ENCODE data around the gene DSCAM.

DNA sequence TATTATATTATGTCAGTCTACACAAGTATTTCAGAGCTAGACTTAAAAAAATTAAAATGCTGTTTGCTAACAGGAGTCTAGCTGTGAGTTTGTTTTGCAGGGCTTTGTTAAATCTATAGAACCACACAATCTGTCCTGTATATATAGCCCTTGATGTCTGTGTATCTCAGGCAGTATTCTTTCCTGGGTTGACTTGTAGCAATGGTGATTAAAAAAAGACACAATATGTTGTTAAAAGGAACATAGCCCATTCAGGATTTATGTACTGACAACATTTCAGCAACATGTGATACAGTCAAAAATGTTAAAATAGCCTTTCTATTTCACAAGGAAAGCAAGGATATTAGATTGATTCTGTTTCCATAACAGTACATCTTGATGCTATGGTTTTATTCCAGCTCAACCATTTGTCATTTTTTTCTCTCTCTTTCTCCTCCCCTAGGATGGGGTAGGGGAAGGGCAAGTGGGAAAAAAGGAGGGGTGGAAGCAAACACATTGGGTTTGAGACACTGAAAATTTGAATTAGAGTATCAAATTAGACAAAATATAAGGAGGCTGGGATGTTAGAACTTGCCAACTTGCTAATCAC is 139.2 kb downstream of the DSCAM start:
- TF ChIP-seq, protein P1, sequence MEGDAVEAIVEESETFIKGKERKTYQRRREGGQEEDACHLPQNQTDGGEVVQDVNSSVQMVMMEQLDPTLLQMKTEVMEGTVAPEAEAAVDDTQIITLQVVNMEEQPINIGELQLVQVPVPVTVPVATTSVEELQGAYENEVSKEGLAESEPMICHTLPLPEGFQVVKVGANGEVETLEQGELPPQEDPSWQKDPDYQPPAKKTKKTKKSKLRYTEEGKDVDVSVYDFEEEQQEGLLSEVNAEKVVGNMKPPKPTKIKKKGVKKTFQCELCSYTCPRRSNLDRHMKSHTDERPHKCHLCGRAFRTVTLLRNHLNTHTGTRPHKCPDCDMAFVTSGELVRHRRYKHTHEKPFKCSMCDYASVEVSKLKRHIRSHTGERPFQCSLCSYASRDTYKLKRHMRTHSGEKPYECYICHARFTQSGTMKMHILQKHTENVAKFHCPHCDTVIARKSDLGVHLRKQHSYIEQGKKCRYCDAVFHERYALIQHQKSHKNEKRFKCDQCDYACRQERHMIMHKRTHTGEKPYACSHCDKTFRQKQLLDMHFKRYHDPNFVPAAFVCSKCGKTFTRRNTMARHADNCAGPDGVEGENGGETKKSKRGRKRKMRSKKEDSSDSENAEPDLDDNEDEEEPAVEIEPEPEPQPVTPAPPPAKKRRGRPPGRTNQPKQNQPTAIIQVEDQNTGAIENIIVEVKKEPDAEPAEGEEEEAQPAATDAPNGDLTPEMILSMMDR (IDR thresholded peaks at IDR 0.05): no peak
- no peak for TF ChIP-seq POLR2A (IDR thresholded peaks at IDR 0.05)

Data from gastroesophageal sphincter (tissue), 3 donors.